GM12878 (cell line): ENCODE data around the gene ZNF469. TPM values are rescaled to one million over a fixed set of nuclear protein-coding genes. Genes with fewer than 3 reads are reported as not detected.

Experiments
- BACH1 ChIP-seq: fragments of 450-650 bp; IDR thresholded peaks from 2 replicates; pipeline ENCODE4 v1.6.1; 2017; ENCODE audit warnings: mild to moderate bottlenecking, borderline replicate concordance
- BMI1 ChIP-seq: fragments of 450-650 bp; IDR thresholded peaks from 2 replicates; pipeline ENCODE4 v1.6.1; 2016; ENCODE audit warnings: mild to moderate bottlenecking, moderate library complexity, borderline replicate concordance
- BRCA1 ChIP-seq: IDR thresholded peaks from 2 replicates; pipeline ENCODE4 v1.6.1; 2011; ENCODE audit warnings: low read depth, low read length, improper control_type of control experiment
- IRF4 ChIP-seq: IDR thresholded peaks from 2 replicates; pipeline ENCODE4 v1.6.1; 2011; ENCODE audit warnings: low read depth, low read length
- NFIC ChIP-seq: IDR thresholded peaks from 2 replicates; pipeline ENCODE4 v1.6.1; 2012; ENCODE audit warnings: low read depth, mild to moderate bottlenecking, inconsistent platforms, low read length, moderate library complexity
- TARDBP ChIP-seq: IDR thresholded peaks from 2 replicates; pipeline ENCODE4 v1.6.1; 2016; ENCODE audit warnings: borderline replicate concordance
- WRNIP1 ChIP-seq: IDR thresholded peaks from 2 replicates; pipeline ENCODE4 v1.6.1; 2011; ENCODE audit warnings: low read depth, low read length, improper control_type of control experiment, borderline replicate concordance
- ZNF207 ChIP-seq: fragments of 450-650 bp; IDR thresholded peaks from 2 replicates; pipeline ENCODE4 v1.6.1; 2014; ENCODE audit warnings: antibody characterized with exemption, mild to moderate bottlenecking, borderline replicate concordance
- ZNF622 ChIP-seq: fragments of 450-650 bp; IDR thresholded peaks from 2 replicates; pipeline ENCODE4 v1.6.1; 2017; ENCODE audit warnings: mild to moderate bottlenecking, inconsistent platforms
- ZZZ3 ChIP-seq: IDR thresholded peaks from 2 replicates; pipeline ENCODE4 v1.6.1; 2011; ENCODE audit warnings: low read depth; ENCODE audit not compliant: control insufficient read depth, insufficient read length
- polyA plus RNA-seq, 11 experiments: library from polyadenylated mRNA; depleted of rRNA in 4 of 11; unstranded in 6 of 11; stranded (reverse) in 5 of 11; fragments of >200 nt; fragmentation: Nextera tagmentation in 4 of 11; fragmentation: Illumina TruSeq in 1 of 11; extraction: Ambion mirVana in 4 of 11; extraction: Trizol in 1 of 11; gene quantifications; 1 replicate in 1 of 11; 2 replicates in 10 of 11; pipeline versions ENCODE4 v1.2.1 to v1.2.3, GENCODE V29; 2011 to 2016; ENCODE audit warnings: inconsistent platforms in 2 of 11, missing spikeins in 2 of 11, low read depth in 1 of 11
- total RNA-seq, 4 experiments: library from RNA; depleted of rRNA in 3 of 4; stranded (reverse); fragments of >200 nt in 3 of 4; fragmentation: Illumina TruSeq in 1 of 4; extraction: Trizol in 1 of 4; gene quantifications; 2 replicates each; pipeline versions ENCODE4 v1.2.1 to v1.2.3, GENCODE V29; 2013 to 2021
- TF ChIP-seq, protein P1 (sequence below): IDR thresholded peaks from 2 replicates; pipeline ENCODE4 v1.6.1; 2011; ENCODE audit warnings: low read depth, mild to moderate bottlenecking, low read length, moderate library complexity, borderline replicate concordance; ENCODE audit errors: extremely low read depth
- TF ChIP-seq, protein P2 (sequence below): fragments of 150-350 bp; IDR thresholded peaks from 2 replicates; pipeline ENCODE4 v1.6.1; 2016; ENCODE audit warnings: low read depth, low read length

ZNF469 gene
- total and polyA plus RNA-seq, 10 of the 15 experiments (the other 5 are each of a cell fraction or from before 2014, with no cell fraction given) = 0.01 to 0.21 (median 0.04) TPM; not detected in 3

- TF ChIP-seq, protein P1, sequence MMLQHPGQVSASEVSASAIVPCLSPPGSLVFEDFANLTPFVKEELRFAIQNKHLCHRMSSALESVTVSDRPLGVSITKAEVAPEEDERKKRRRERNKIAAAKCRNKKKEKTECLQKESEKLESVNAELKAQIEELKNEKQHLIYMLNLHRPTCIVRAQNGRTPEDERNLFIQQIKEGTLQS = no peak
- TF ChIP-seq WRNIP1 (no peak), ZNF207 (no peak), BRCA1 (no peak), BACH1 (no peak), IRF4 (no peak), ZNF622 (no peak), BMI1 (no peak), ZZZ3 (no peak), TARDBP (no peak), NFIC (no peak)
- TF ChIP-seq, protein P2, sequence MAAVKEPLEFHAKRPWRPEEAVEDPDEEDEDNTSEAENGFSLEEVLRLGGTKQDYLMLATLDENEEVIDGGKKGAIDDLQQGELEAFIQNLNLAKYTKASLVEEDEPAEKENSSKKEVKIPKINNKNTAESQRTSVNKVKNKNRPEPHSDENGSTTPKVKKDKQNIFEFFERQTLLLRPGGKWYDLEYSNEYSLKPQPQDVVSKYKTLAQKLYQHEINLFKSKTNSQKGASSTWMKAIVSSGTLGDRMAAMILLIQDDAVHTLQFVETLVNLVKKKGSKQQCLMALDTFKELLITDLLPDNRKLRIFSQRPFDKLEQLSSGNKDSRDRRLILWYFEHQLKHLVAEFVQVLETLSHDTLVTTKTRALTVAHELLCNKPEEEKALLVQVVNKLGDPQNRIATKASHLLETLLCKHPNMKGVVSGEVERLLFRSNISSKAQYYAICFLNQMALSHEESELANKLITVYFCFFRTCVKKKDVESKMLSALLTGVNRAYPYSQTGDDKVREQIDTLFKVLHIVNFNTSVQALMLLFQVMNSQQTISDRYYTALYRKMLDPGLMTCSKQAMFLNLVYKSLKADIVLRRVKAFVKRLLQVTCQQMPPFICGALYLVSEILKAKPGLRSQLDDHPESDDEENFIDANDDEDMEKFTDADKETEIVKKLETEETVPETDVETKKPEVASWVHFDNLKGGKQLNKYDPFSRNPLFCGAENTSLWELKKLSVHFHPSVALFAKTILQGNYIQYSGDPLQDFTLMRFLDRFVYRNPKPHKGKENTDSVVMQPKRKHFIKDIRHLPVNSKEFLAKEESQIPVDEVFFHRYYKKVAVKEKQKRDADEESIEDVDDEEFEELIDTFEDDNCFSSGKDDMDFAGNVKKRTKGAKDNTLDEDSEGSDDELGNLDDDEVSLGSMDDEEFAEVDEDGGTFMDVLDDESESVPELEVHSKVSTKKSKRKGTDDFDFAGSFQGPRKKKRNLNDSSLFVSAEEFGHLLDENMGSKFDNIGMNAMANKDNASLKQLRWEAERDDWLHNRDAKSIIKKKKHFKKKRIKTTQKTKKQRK = no peak
Observed at GRCh38 chr16:88432174-88432573, 49.4 kb downstream of the ZNF469 start (continued).

Other genes with a start within 250 kb of the ZNF469 start
- 0.82 and 1.1 TPM in 2 replicates for gene ZFPM1, start 70.3 kb downstream of the ZNF469 start, total RNA-seq (2014; rRNA removed)
- gene ZFPM1, start 70.3 kb downstream of the ZNF469 start, total RNA-seq (2014; rRNA removed; fragmentation: Illumina TruSeq; extraction: Trizol) = 0.23 and 0.36 TPM in 2 replicates
- 4.0 and 5.1 TPM in 2 replicates for gene ZFPM1, start 70.3 kb downstream of the ZNF469 start, total RNA-seq (2021)
- gene ZFPM1, start 70.3 kb downstream of the ZNF469 start, polyA plus RNA-seq (2011; rRNA removed) = 0.13 and 0.46 TPM in 2 replicates
- 0.24 TPM in 1 of 2 replicates, not detected in the other for gene ZFPM1, start 70.3 kb downstream of the ZNF469 start, polyA plus RNA-seq (2014; fragmentation: Illumina TruSeq; extraction: Trizol)
- under 1 TPM; 0.02 to 0.03 TPM for gene ZFPM1, start 70.3 kb downstream of the ZNF469 start, polyA plus RNA-seq (2014; fragmentation: Nextera tagmentation; extraction: Ambion mirVana)
- gene ZFPM1, start 70.3 kb downstream of the ZNF469 start, polyA plus RNA-seq (2014; rRNA removed) = 1.2 and 1.5 TPM in 2 replicates
- under 1 TPM; 0.03 to 0.09 TPM for gene ZFPM1, start 70.3 kb downstream of the ZNF469 start, polyA plus RNA-seq (2016; fragmentation: Nextera tagmentation; extraction: Ambion mirVana)
- 8.6 and 12.5 TPM in 2 replicates for gene ZC3H18, start 187.4 kb downstream of the ZNF469 start, total RNA-seq (2014; rRNA removed)
- gene ZC3H18, start 187.4 kb downstream of the ZNF469 start, total RNA-seq (2014; rRNA removed; fragmentation: Illumina TruSeq; extraction: Trizol) = 14.9 and 15.9 TPM in 2 replicates
- gene ZC3H18, start 187.4 kb downstream of the ZNF469 start, total RNA-seq (2021) = 50.4 and 58.3 TPM in 2 replicates
- 5.5 and 8.5 TPM in 2 replicates for gene ZC3H18, start 187.4 kb downstream of the ZNF469 start, polyA plus RNA-seq (2011; rRNA removed)
- gene ZC3H18, start 187.4 kb downstream of the ZNF469 start, polyA plus RNA-seq (2014; fragmentation: Illumina TruSeq; extraction: Trizol) = 14.7 and 29.0 TPM in 2 replicates
- gene ZC3H18, start 187.4 kb downstream of the ZNF469 start, polyA plus RNA-seq (2014; fragmentation: Nextera tagmentation; extraction: Ambion mirVana) = 1 to 10 TPM; 1.0 to 3.2 TPM
- 29.1 and 37.5 TPM in 2 replicates for gene ZC3H18, start 187.4 kb downstream of the ZNF469 start, polyA plus RNA-seq (2014; rRNA removed)
- gene ZC3H18, start 187.4 kb downstream of the ZNF469 start, polyA plus RNA-seq (2016; fragmentation: Nextera tagmentation; extraction: Ambion mirVana) = 10 to 100 TPM; 54.1 to 57.0 TPM